H1 (cell line): ENCODE results near the gene TACC2. TPM values are rescaled to one million over a fixed set of nuclear protein-coding genes. Genes with fewer than 3 reads are reported as not detected.
A peak's percentile ranks its signal among the peaks of the same experiment; 100 is the strongest.

Experiments used
- CTCF ChIA-PET: fragments of 300-600 bp; sonication (Branson Sonifier 250); formaldehyde crosslinking; loops from one replicate; lab custom pipeline; 2021; ENCODE audit not compliant: partially characterized antibody; lab: Charles Lee
- POLR2A ChIA-PET: fragments of 300-600 bp; sonication (Branson Sonifier 250); formaldehyde crosslinking; loops from one replicate; lab custom pipeline; 2021; ENCODE audit warnings: inconsistent platforms; ENCODE audit not compliant: partially characterized antibody; lab: Charles Lee
- DNase-seq, 2 experiments: peaks; one replicate each; pipeline versions ENCODE4 v3.0.0 to v3.0.0-alpha.2; 2010 to 2022; ENCODE audit warnings: low spot score in 2 of 2, low read depth in 1 of 2, mixed read lengths in 1 of 2
- FAIRE-seq: peaks from 2 replicates; lab custom pipeline; 2011; peaks lifted over from hg19 to GRCh38; lab: Jason Lieb, UNC
- H2AFZ ChIP-seq: 2 replicates; pipeline ENCODE4 v1.8.1; 2012; ENCODE audit warnings: low read length, inconsistent platforms
- H2AK5ac ChIP-seq: 2 replicates; pipeline ENCODE4 v1.6.1; 2013; ENCODE audit warnings: low read depth, low read length
- H2BK120ac ChIP-seq: replicated peaks from 2 replicates; pipeline ENCODE3; 2013; ENCODE audit warnings: low read depth, low read length, inconsistent platforms
- H2BK12ac ChIP-seq: 2 replicates; pipeline ENCODE4 v1.6.1; 2013; ENCODE audit warnings: low read depth, low read length
- H2BK15ac ChIP-seq: 2 replicates; pipeline ENCODE4 v1.6.1; 2013; ENCODE audit warnings: low read length
- H2BK20ac ChIP-seq: 2 replicates; pipeline ENCODE4 v1.6.1; 2013; ENCODE audit warnings: low read length
- H2BK5ac ChIP-seq: 2 replicates; pipeline ENCODE4 v1.6.1; 2013; ENCODE audit warnings: low read depth, low read length
- H3K14ac ChIP-seq: 2 replicates; pipeline ENCODE4 v1.6.1; 2013; ENCODE audit warnings: inconsistent platforms; ENCODE audit not compliant: insufficient read length
- H3K18ac ChIP-seq: 2 replicates; pipeline ENCODE4 v1.6.1; 2013; ENCODE audit warnings: low read length; ENCODE audit errors: extremely low read depth
- H3K23ac ChIP-seq: 2 replicates; pipeline ENCODE4 v1.6.1; 2013; ENCODE audit warnings: inconsistent platforms; ENCODE audit not compliant: insufficient read length
- H3K23me2 ChIP-seq: 2 replicates; pipeline ENCODE4 v1.6.1; 2013; ENCODE audit warnings: low read depth, low read length
- H3K27ac ChIP-seq: 2 replicates; pipeline ENCODE4 v1.6.1; 2011; ENCODE audit warnings: low read depth, low read length, inconsistent platforms
- H3K27me3 ChIP-seq, 4 experiments: replicated peaks in 1 of 4; 1 replicate in 1 of 4; 2 replicates in 3 of 4; pipeline versions ENCODE4 v1.6.1 to v1.8.1; 2011 to 2013; ENCODE audit warnings: low read length in 3 of 4, mild to moderate bottlenecking in 3 of 4, inconsistent platforms in 2 of 4, mixed read lengths in 2 of 4, moderate library complexity in 1 of 4; ENCODE audit not compliant: control insufficient read depth in 3 of 4, insufficient read depth in 3 of 4; ENCODE audit errors: extremely low read depth in 1 of 4
- H3K36me3 ChIP-seq, 4 experiments: 2 replicates each; pipeline versions ENCODE4 v1.6.1 to v1.8.1; 2011 to 2013; ENCODE audit warnings: mild to moderate bottlenecking in 4 of 4, low read length in 3 of 4, moderate library complexity in 2 of 4, control low read depth in 1 of 4, inconsistent platforms in 1 of 4; ENCODE audit not compliant: insufficient read depth in 4 of 4, control insufficient read depth in 2 of 4
- H3K4ac ChIP-seq: replicated peaks from 2 replicates; pipeline ENCODE3; 2013; ENCODE audit warnings: low read length, low read depth, mixed read lengths, inconsistent platforms; ENCODE audit not compliant: insufficient read length
- H3K4me1 ChIP-seq, 4 experiments: replicated peaks in 1 of 4; 1 replicate in 1 of 4; 2 replicates in 3 of 4; pipeline versions ENCODE4 v1.6.1 to v1.8.1; 2011 to 2013; ENCODE audit warnings: low read length in 3 of 4, inconsistent platforms in 2 of 4, mixed read lengths in 1 of 4; ENCODE audit not compliant: insufficient read depth in 4 of 4, control insufficient read depth in 3 of 4
- H3K4me2 ChIP-seq, 2 experiments: 2 replicates each; pipeline versions ENCODE4 v1.6.1 to v1.8.1; 2011 to 2013; ENCODE audit warnings: low read depth in 2 of 2, low read length in 2 of 2, control low read depth in 1 of 2, inconsistent platforms in 1 of 2, mild to moderate bottlenecking in 1 of 2; ENCODE audit not compliant: insufficient read depth in 1 of 2
- H3K4me3 ChIP-seq, 4 experiments: fragments of 200-600, 300-600 bp in 1 of 4; sonication (generic), shearing (Covaris generic), sonication (Bioruptor Twin) in 1 of 4; 2 replicates each; pipeline versions ENCODE4 v1.5.1 to v1.8.1; 2011 to 2016; ENCODE audit warnings: low read length in 4 of 4, low read depth in 3 of 4, control low read depth in 2 of 4, inconsistent platforms in 2 of 4, mild to moderate bottlenecking in 2 of 4, mixed read lengths in 1 of 4, moderate library complexity in 1 of 4; ENCODE audit not compliant: insufficient read depth in 2 of 4; ENCODE audit errors: extremely low read depth in 1 of 4
- H3K56ac ChIP-seq: replicated peaks from 2 replicates; pipeline ENCODE3; 2013; ENCODE audit warnings: low read depth, mild to moderate bottlenecking, mixed read lengths, low read length, inconsistent platforms; ENCODE audit not compliant: insufficient read length
- H3K79me1 ChIP-seq: 2 replicates; pipeline ENCODE4 v1.6.1; 2013; ENCODE audit warnings: low read depth, low read length, control low read depth
- H3K79me2 ChIP-seq, 2 experiments: 2 replicates each; pipeline versions ENCODE4 v1.6.1 to v1.8.1; 2012 to 2013; ENCODE audit warnings: low read length in 2 of 2, mild to moderate bottlenecking in 2 of 2, inconsistent platforms in 1 of 2; ENCODE audit not compliant: insufficient read depth in 2 of 2, control insufficient read depth in 1 of 2
- H3K9ac ChIP-seq, 4 experiments: replicated peaks in 1 of 4; 1 replicate in 1 of 4; 2 replicates in 3 of 4; pipeline versions ENCODE4 v1.6.1 to v1.8.1; 2011 to 2013; ENCODE audit warnings: low read depth in 3 of 4, low read length in 3 of 4, control low read depth in 2 of 4, mild to moderate bottlenecking in 2 of 4, moderate library complexity in 2 of 4, inconsistent platforms in 1 of 4; ENCODE audit errors: extremely low read depth in 1 of 4
- H3K9me3 ChIP-seq, 2 experiments: 2 replicates each; pipeline versions ENCODE4 v1.6.1 to v1.8.1; 2012 to 2013; ENCODE audit warnings: mild to moderate bottlenecking in 2 of 2, moderate library complexity in 2 of 2, control low read depth in 1 of 2, inconsistent platforms in 1 of 2, low read depth in 1 of 2, low read length in 1 of 2, mixed read lengths in 1 of 2; ENCODE audit not compliant: insufficient read depth in 2 of 2
- H4K20me1 ChIP-seq, 2 experiments: replicated peaks in 1 of 2; 2 replicates each; pipeline versions ENCODE3 to v1.8.1; 2011 to 2013; ENCODE audit warnings: inconsistent platforms in 2 of 2, low read length in 2 of 2, mild to moderate bottlenecking in 1 of 2; ENCODE audit not compliant: insufficient read depth in 2 of 2, control insufficient read depth in 1 of 2
- H4K5ac ChIP-seq: 2 replicates; pipeline ENCODE4 v1.6.1; 2013; ENCODE audit warnings: low read length, low read depth, mixed read lengths, inconsistent platforms; ENCODE audit not compliant: insufficient read length
- H4K8ac ChIP-seq: 2 replicates; pipeline ENCODE4 v1.8.0; 2013; ENCODE audit warnings: mild to moderate bottlenecking, moderate library complexity, low read length, inconsistent platforms; ENCODE audit not compliant: insufficient read depth; ENCODE audit errors: extremely low read depth
- H4K91ac ChIP-seq: replicated peaks from 2 replicates; pipeline ENCODE3; 2013; ENCODE audit warnings: low read length, mixed read lengths, inconsistent platforms; ENCODE audit not compliant: insufficient read length
- CBX8 ChIP-seq: fragments of 300-800, 300-1000 bp; sonication (generic); IDR thresholded peaks from 2 replicates; pipeline ENCODE4 v1.7.1; 2016; ENCODE audit warnings: low read depth, low read length, borderline replicate concordance
- KDM1A ChIP-seq: fragments of 200-600, 300-600 bp; sonication (generic); IDR thresholded peaks from 2 replicates; pipeline ENCODE4 v1.7.1; 2016; ENCODE audit warnings: mild to moderate bottlenecking, low read length, borderline replicate concordance
- NRF1 ChIP-seq: IDR thresholded peaks from 2 replicates; pipeline ENCODE4 v1.6.1; 2011; ENCODE audit warnings: mild to moderate bottlenecking, low read depth, low read length, improper control_type of control experiment
- RNF2 ChIP-seq: fragments of 200-900, 300-1000 bp; sonication (generic); IDR thresholded peaks from 2 replicates; pipeline ENCODE4 v1.7.1; 2016; ENCODE audit warnings: borderline replicate concordance, low read depth, mild to moderate bottlenecking, antibody characterized with exemption, low read length; ENCODE audit not compliant: poor library complexity, severe bottlenecking; ENCODE audit errors: missing control alignments
- WGBS, 2 experiments: shearing (Covaris generic) in 1 of 2; methylation state at CpG; one replicate each; pipeline versions ENCODE4 v1.1.6 to v1.1.7; 2013 to 2015; ENCODE audit warnings: low lambda C conversion rate in 2 of 2, mixed read lengths in 2 of 2, inconsistent platforms in 1 of 2, low coverage in 1 of 2, missing lambda C conversion rate in 1 of 2; ENCODE audit not compliant: insufficient replicate concordance in 2 of 2, insufficient coverage in 1 of 2, insufficient read length in 1 of 2; ENCODE audit errors: extremely low coverage in 1 of 2, missing lambda C conversion rate in 1 of 2; 5-methylcytosine and 5-hydroxymethylcytosine counted together
- polyA plus RNA-seq, 7 experiments: library from polyadenylated mRNA; depleted of rRNA in 3 of 7; stranded (reverse) in 5 of 7; unstranded in 2 of 7; fragments of >200 nt in 5 of 7; fragments of 200-250 nt in 2 of 7; gene quantifications; 1 replicate in 5 of 7; 2 replicates in 1 of 7; 4 replicates in 1 of 7; pipeline versions ENCODE4 v1.2.1 to v1.2.3, GENCODE V29; 2011 to 2013; ENCODE audit warnings: missing spikeins in 2 of 7, mixed read lengths in 2 of 7
- total RNA-seq: library from RNA; stranded (reverse); fragmentation: NEBNext Ultra II Directional; extraction: Animal tissue kit (Norgen Biotek cat#: 25700); gene quantifications from 2 replicates; pipeline ENCODE4 v1.2.1, GENCODE V29; 2021
- TF ChIP-seq, protein P1 (sequence below): IDR thresholded peaks from 2 replicates; pipeline ENCODE4 v1.6.1; 2012; ENCODE audit warnings: inconsistent platforms

The TACC2 gene
- total and polyA plus RNA-seq, 2 of the 8 experiments (the other 6 are each of a cell fraction or from before 2014, with no cell fraction given) = 21.2 to 46.6 TPM

DNA sequence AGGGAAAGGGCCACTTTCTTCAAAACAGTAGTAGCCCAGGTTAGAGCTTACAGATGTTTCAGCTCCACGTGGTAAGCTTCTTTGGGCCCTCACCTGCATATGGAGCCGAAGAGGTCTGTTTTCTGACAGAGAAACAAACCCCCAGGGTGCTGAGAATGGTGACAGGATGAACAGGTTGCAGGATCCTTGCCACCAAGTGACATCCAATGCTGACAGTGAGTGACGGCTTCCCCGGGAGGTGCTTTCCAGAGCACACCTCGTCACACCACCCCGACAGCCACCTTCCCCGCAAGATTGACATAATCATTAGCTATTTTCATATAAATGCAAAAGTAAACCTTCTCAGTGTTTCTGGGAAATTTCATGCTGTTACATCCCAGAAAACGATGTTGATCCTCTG, 172.8 kb downstream of the TACC2 start:
- no peak overlapping the region for H2BK5ac ChIP-seq
- no peak for FAIRE-seq
- H3K14ac ChIP-seq = no peak overlapping the region
- H4K20me1 ChIP-seq = peaks cover 4 to 10% of the 10 kb centered on the region in 2 experiments
- no peak overlapping the region for H3K18ac ChIP-seq
- H3K79me2 ChIP-seq = peaks cover 6 to 30% of the 10 kb centered on the region in 2 experiments; a peak in 3 of 4 replicates
- no peak overlapping the region for H2BK15ac ChIP-seq
- no peak overlapping the region for H4K91ac ChIP-seq
- H3K4ac ChIP-seq = no peak overlapping the region
- H2BK20ac ChIP-seq = no peak overlapping the region
- CTCF ChIA-PET = interaction anchor here (0.6 to 4.1 kb wide), 10 partner anchors 8 to 79 kb away, joined by 3 to 36 read pairs (median 4); no protein-coding TSS in a partner anchor
- no peak overlapping the region for H3K56ac ChIP-seq
- H3K23me2 ChIP-seq = peaks cover 12% of the 10 kb centered on the region
- H3K79me1 ChIP-seq = peaks cover 11% of the 10 kb centered on the region
- DNase-seq = no peak
- TF ChIP-seq CBX8 (no peak), NRF1 (no peak), KDM1A (no peak), RNF2 (no peak)
- TF ChIP-seq, protein P1, sequence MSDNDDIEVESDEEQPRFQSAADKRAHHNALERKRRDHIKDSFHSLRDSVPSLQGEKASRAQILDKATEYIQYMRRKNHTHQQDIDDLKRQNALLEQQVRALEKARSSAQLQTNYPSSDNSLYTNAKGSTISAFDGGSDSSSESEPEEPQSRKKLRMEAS = no peak
- no peak overlapping the region for H3K27ac ChIP-seq
- WGBS, 2 experiments = 85% methylated on average over 8 of the region's 8 CpGs; no CpG with 5 or more reads in 1 of the 2 experiments
- no peak overlapping the region for H2AFZ ChIP-seq
- peaks cover 0 to 2% (median 0%) of the 10 kb centered on the region in 4 experiments; a peak in 1 of 7 replicates for H3K27me3 ChIP-seq
- POLR2A ChIA-PET = interaction anchor here (12.6 kb wide), 1 partner anchor 20 kb away, joined by 237 read pairs; no protein-coding TSS in a partner anchor
- H3K9ac ChIP-seq = peak overlapping the region in 1 of 4 experiments; percentile 1; a peak in 1 of 7 replicates
- no peak overlapping the region for H4K8ac ChIP-seq
- no peak overlapping the region for H3K23ac ChIP-seq
- peak overlapping the region in 1 of 2 experiments; percentile 98; a peak in 1 of 4 replicates for H3K4me2 ChIP-seq
- H3K4me1 ChIP-seq = peaks cover 11 to 45% (median 28%) of the 10 kb centered on the region in 4 experiments
- no peak overlapping the region for H4K5ac ChIP-seq
- H3K9me3 ChIP-seq = no peaks in the 10 kb centered on the region
- 0 out of 2 replicates have a peak overlapping the region, but pooled peaks have one; percentile 6 for H2AK5ac ChIP-seq
- no peak overlapping the region for H2BK12ac ChIP-seq
- H3K36me3 ChIP-seq = peaks cover 0 to 3% (median 0%) of the 10 kb centered on the region in 4 experiments; a peak in 1 of 8 replicates
- H3K4me3 ChIP-seq = no peak overlapping the region
- no peak overlapping the region for H2BK120ac ChIP-seq
